ENCODE measurements around the gene TRIM50. TPM values are rescaled to one million over a fixed set of nuclear protein-coding genes. Genes with fewer than 3 reads are reported as not detected.

The TRIM50 gene
- total RNA-seq, 1 donor from 2014 or later = 4.6 TPM

- Mint-ChIP-seq H3K4me3 (no peak overlapping the region), H3K36me3 (no peaks in the 10 kb centered on the region), H3K4me1 (ENCODE audit: unreplicated experiment) (peaks cover 16% of the 10 kb centered on the region), H3K27ac (no peak overlapping the region), H3K9me3 (peaks cover 8% of the 10 kb centered on the region), H3K27me3 (peaks cover 3% of the 10 kb centered on the region)
- no peak for DNase-seq (ENCODE audit: extremely low spot score, unreplicated experiment)
- no peak for TF ChIP-seq CTCF (conservative IDR thresholded peaks at IDR 0.05)
Observed at GRCh38 chr7:73353243-73353642, 25.4 kb upstream of the TRIM50 start.

- peaks cover 12% of the 10 kb centered on the region for H3K4me1 Mint-ChIP-seq (ENCODE audit: unreplicated experiment)
- no peak overlapping the region for H3K4me3 Mint-ChIP-seq
- H3K36me3 Mint-ChIP-seq = no peaks in the 10 kb centered on the region
- DNase-seq (ENCODE audit: extremely low spot score, unreplicated experiment) = no peak
- TF ChIP-seq CTCF (conservative IDR thresholded peaks at IDR 0.05) = no peak
- H3K27me3 Mint-ChIP-seq = peaks cover 3% of the 10 kb centered on the region
- peaks cover 8% of the 10 kb centered on the region for H3K9me3 Mint-ChIP-seq
- H3K27ac Mint-ChIP-seq = no peak overlapping the region
Observed at GRCh38 chr7:73352784-73353183, 24.9 kb upstream of the TRIM50 start.

- peaks cover 3% of the 10 kb centered on the region for H3K27me3 Mint-ChIP-seq
- H3K4me1 Mint-ChIP-seq (ENCODE audit: unreplicated experiment) = peaks cover 13% of the 10 kb centered on the region
- H3K4me3 Mint-ChIP-seq = no peak overlapping the region
- TF ChIP-seq CTCF (conservative IDR thresholded peaks at IDR 0.05) = no peak
- H3K27ac Mint-ChIP-seq = no peak overlapping the region
- H3K9me3 Mint-ChIP-seq = peaks cover 8% of the 10 kb centered on the region
- no peaks in the 10 kb centered on the region for H3K36me3 Mint-ChIP-seq
- DNase-seq (ENCODE audit: extremely low spot score, unreplicated experiment) = no peak
Observed at GRCh38 chr7:73351447-73352167, 23.7 kb upstream of the TRIM50 start.

- Mint-ChIP-seq H3K9me3 (peaks cover 8% of the 10 kb centered on the region), H3K27me3 (peaks cover 3% of the 10 kb centered on the region), H3K4me3 (no peak overlapping the region), H3K27ac (no peak overlapping the region), H3K36me3 (no peaks in the 10 kb centered on the region), H3K4me1 (ENCODE audit: unreplicated experiment) (peaks cover 19% of the 10 kb centered on the region)
- TF ChIP-seq CTCF (conservative IDR thresholded peaks at IDR 0.05) = no peak
- DNase-seq (ENCODE audit: extremely low spot score, unreplicated experiment) = no peak
Observed at GRCh38 chr7:73350306-73351068, 22.6 kb upstream of the TRIM50 start.

- peaks cover 8% of the 10 kb centered on the region for H3K9me3 Mint-ChIP-seq
- H3K27ac Mint-ChIP-seq = no peak overlapping the region
- H3K36me3 Mint-ChIP-seq = no peaks in the 10 kb centered on the region
- no peak for TF ChIP-seq CTCF (conservative IDR thresholded peaks at IDR 0.05)
- no peak overlapping the region for H3K4me3 Mint-ChIP-seq
- peaks cover 22% of the 10 kb centered on the region for H3K4me1 Mint-ChIP-seq (ENCODE audit: unreplicated experiment)
- H3K27me3 Mint-ChIP-seq = no peaks in the 10 kb centered on the region
- DNase-seq (ENCODE audit: extremely low spot score, unreplicated experiment) = no peak
Observed at GRCh38 chr7:73349763-73350162, 21.9 kb upstream of the TRIM50 start.

Measured in type B pancreatic cell (in vitro differentiated cells).